T-helper 1 cell treated with Interleukin-12 subunit alpha and Interleukin-12 subunit beta and Interleukin-4 antibody, amounts not matched to agents 30 ng/mL and 1 ng/mL, for 36 hours (primary cell): Measurements from ENCODE around the gene MYRIP. TPM values are rescaled to one million over a fixed set of nuclear protein-coding genes. Genes with fewer than 3 reads are reported as not detected.
"Not testable (repeated sequence)": the region's sequence is repeated elsewhere in the genome, so short reads cannot be mapped to it uniquely, and the experiment has no call there.

Source experiments
- intact Hi-C: fragments of 100-400 bp; cut with micrococcal nuclease; formaldehyde crosslinking; loops from one replicate; pipeline ENCODE4 v1.15.1; 2024
- total RNA-seq: library from RNA; stranded (reverse); gene quantifications from 2 replicates; pipeline ENCODE4 v1.2.3, GENCODE V29; 2022

Gene MYRIP
- total RNA-seq, 1 donor from 2014 or later = not detected

DNA sequence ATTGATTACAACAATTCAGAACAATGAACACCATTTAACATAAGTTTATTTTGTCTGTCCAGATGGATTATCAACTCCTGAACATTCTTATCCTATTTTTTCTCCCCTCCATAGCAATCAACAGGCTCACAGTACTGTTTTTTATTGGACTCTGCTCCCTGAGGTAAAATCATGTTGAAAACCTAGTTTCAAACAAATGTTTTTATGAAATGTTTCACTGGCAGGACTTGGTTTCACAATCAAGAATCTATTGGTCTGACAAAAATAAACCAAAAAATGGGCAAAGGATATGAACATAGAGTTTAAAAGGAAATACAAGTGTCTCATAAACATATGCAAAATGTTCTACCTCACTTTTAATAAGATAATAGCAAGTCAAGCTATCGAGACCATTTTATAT, 2.6 kb upstream of the MYRIP start:
- intact Hi-C loops = no loop called here

DNA sequence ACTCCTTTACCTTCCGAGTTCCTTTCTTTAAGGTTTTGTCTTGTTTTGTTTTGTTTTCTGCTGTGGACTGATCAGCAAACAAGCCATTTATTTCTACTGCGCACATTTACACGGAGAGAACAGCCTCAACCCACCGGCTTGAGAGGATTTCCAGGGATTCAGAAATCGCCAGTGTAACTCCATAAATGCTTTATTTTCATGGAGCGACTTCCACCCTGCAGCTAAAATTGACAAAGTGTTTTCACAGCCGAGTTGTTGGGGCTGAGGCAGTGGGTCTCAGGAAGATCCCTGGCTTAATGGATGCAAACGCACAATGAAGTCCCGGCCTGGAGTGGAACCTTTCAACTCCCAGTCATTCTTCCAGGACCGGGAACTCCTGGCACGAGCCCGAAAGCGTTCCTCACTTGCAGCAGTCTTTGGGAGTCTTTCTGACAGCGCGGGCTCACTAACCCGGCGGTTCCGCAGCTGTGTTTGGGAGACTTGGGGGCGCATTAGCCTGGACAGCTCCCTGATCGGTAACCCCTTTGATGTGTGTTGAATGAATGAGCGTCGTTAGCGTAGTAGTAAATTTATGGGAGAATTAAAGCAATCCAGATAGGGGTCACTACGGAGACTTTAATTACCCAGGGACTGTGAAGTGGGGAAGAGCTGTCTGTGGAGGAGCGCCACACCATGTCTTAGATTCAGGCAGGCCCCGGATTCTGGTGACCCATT, 785 bp upstream of the MYRIP start:
- intact Hi-C loops = no loop called here

DNA sequence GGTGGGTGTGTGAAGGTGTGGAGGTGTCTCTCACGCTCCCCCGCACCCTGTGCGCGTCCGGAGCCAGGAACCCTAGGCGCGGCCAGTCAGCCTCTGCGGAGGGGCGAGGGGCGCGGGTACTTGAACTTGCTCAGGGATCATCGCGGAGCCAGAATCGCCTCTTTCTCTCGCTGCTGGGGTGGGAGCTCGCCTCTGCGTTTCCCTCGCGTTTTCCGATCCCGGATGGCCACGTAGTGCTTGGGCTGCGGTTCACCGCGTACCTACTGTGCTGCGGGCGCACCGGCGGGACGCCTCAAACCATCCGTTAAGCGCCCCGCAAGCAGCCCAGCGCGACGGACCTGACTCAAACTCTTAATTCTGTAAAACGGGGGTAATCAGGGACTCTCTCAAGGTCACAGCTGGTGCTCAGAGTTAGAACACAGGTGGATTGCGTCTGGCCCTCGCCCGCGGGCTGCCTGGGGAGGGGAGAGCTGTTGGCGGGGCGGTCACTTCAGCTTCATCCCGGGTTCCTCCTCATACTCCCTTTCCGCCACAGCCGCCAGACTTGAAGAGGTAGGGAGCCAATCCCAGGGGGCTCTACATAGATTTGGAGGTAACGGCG, 686 bp downstream of the MYRIP start:
- intact Hi-C loops = no loop called here

DNA sequence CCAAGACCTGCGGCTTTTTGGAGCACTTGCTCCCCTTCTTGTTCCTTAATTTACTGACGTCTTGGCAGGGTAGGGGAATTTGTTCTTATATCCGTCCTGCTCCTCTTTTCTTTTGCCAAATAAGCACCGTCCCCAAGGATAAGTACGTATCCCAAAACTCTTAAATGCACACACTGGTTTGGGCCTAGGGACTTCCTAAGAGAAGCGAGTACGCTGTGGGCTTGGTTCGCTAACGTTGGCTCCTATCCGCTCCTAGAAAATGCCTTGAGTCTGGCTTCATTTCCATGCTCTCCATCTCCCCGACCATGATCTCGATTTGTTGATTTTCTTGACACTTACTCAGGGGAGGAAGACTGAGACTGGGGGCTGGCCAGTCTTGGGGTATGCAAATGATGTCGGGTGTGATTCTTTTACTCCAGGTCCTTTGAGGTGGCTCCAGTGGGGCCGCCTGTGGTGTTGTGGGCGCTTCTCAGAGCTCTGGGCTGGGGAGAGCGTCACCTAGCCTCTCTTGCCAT, 1.3 kb downstream of the MYRIP start:
- intact Hi-C loops = no loop called here

DNA sequence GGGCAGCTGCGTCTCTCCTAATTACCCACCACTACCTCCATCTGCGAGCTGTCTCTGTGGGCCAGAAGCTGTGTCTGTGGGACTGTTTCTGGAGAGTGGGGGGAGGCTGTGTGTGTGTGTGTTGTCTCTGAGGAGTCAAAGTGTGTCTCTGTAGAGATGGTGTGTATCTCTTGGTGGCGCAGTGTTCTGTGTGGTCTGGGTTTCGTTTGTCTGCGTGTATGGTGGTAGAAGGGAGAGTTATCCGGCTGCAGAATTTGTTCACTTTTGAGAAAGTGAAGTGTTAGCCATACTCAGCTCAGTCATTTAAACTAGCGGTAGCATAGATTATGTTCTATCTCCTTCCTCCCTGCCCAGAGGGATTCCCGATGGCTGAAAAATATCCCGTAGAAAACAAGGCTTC, 2.2 kb downstream of the MYRIP start:
- intact Hi-C loops = no loop called here

DNA sequence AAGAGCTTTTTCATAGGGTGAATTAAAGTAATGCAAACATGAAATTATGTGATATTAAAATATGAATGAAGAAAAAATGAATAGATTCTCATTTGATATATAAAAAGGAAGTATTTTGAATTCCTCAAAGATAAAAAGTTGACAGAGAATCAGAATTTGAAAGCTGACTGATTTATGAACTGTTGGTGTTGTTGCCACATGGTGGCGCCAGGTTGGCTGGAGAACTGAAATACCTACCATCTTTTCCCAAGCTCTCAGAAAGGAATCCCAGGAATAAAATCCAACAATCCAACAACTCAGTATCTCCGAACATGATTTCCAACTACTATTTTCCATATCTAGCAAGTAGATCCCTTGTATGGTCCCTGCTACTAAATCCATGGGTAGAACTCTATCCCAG, 3.1 kb downstream of the MYRIP start:
- intact Hi-C loops = no loop called here

DNA sequence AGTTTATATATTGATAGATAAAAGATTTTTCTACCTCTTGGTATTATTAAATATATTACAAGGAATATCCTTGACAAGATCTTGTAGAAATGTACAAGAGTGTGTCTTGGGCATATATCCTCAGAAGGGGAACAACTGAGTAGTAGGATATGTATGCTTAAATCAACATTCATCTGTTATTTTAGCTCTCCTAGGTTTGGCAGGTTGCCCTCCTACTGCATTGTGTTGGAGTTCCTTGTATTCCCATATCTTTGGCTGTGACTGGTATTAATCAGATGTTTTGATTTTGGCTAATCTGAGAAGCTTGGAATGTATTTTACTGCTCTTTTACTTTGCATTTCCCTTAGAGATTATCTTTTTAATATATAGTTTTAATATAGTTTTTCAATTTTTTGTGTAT, 4.6 kb downstream of the MYRIP start:
- intact Hi-C loops = no loop called here

DNA sequence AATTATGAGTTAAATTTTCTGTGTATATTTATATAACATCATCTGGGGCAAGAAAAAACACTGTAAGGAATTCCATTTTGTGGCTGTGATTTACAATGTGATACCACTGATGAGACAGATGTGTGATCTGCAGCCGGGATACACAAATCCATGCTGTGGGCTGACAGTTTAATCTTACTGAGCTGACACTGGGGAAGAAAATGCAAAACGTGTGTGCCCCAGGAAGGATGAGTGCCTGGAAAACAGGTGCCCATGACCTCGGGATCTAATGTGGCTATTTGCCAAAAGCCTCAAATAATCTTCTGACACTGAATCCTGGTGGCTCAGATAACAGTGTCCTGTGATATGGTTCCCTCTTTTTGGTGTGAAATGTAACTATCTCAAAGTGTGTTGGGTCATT, 10.5 kb downstream of the MYRIP start:
- intact Hi-C loops = no loop called here

DNA sequence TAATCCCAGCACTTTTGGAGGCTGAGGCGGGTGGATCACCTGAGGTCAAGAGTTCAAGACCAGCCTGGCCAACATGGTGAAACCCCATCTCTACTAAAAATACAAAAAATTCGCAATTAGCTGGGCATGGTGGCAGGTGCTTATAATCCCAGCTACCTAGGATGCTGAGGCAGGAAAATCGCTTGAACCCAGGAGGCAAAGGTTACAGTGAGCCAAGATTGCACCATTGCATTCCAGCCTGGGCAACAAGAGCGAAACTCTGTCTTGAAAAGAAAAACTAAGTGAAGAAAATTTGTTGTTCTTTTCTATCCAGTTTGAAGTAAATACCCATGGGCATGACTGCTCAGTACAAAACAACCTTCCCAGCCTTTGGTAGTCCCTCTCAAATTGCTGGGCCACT, 24.4 kb downstream of the MYRIP start:
- intact Hi-C loops = not testable (repeated sequence)

DNA sequence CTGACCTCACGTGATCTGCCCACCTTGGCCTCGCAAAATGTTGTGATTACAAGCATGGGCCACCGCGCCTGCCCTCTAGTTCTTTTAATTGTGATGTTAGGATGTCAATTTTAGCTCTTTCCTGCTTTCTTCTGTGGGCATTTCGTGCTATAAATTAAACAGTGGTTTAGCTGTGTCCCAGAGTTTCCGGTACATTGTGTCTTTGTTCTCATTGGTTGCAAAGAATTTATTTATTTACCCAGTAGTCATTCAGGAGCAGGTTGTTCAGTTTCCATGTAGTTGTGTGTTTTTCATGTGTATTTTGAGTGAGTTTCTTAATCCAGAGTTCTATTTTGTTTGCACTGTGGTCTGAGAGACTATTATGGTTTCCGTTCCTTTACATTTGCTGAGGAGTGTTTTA, 30.1 kb downstream of the MYRIP start:
- intact Hi-C loops = no loop called here

DNA sequence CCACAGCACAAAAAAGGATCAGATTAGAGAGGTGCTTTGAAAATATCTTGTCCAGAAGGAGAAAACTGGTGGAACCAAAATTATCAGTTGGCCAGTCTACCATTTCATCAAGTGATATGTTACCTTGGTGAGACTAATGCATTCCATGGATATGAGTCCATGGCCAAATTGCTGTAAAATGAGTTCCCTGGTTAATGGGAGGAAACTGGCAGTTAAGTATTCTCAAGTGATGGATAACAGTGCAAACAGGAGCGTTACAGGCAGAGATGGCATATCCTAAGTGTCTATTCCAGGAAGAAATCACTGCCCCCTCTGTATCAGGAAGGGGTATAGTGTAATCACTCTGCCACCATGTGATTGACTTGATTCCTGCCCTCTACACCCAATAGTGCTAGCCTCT, 34.0 kb downstream of the MYRIP start:
- intact Hi-C loops = no loop called here

DNA sequence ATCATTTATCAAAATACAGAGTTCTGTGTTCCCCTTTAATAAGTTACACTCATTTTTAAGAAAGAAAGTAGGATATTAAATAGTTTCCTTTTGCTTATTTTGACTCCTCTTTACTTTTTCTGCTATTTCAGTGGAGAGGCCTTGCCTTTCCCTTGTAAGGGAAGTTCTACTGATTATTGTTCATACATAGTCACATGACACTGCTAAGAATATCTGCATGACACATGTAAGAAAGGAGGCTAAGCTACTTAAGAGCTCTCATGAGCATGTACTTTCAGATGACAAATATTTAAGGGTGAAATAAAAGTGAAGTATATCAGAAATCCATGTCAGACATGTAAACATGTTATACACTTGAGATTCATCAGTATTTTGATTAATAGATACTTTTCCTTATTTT, 39.0 kb downstream of the MYRIP start:
- intact Hi-C loops = no loop called here

DNA sequence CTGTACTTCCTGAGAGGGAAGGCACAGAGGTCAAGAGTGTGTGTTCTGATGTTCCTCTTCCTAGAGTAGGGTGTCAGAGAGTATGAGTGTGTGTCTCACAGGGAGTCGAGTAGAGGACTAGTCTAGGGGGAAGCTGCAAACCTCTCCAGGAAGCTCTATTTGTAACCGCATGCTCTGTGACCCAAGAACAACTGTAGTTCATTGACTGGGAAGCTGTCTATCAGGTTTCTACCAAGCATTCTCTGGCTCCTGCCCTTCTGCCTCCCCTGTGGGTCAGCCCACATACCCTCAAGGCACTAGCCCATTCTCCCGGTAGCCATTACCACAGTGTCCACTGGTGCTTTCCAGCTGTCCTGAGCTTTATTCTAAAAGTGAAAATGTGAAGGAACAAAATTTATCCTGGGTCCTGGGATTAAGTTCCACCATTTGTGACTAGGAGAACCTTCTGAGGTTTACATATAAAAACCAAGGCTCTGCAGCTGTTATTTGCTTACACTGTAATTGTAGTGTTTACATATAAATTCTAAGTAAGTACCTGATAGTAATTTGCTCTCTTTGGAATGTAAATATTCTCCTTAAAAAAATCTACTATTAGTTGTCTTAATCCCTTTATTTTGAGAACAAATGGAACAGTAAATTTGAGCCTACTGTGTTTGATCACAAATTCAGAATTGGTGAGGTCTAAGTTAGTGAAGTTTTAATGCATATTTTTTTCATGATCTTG, 40.7 kb downstream of the MYRIP start:
- intact Hi-C loops = no loop called here

DNA sequence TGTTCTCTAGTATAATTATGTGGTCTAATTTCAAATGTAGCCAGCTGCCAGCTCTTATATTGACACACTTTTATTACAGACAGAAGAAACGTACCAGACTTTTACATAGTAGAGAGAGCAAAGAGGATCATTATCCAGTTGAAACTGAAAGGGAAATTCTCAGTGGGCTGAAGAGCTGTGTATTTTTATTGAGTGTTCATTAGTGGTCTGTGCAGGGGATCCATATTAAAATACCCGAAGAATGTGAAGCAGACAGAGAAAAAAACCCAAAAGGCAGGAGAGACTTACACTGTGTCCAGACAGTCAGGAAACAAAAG, 41.3 kb downstream of the MYRIP start:
- intact Hi-C loops = no loop called here

DNA sequence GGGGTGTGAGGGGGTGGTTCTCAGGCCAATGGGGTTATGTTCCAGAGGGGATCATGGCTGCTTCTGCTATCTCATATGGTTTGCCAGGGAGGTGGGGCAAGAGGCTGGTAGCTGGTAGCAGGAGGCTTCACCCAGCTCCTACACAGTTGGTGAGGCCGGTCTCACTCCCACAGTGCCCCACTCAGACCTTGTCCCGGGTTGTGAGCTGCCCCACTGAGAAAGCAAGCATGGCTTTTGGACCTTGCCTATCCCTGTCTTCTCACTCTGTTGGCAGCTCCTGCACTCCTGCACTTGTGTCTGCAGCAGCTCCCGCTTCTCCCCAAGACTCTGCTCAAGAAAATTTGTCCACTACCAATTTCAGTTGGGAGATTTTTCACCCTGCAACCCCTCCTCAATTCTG, 46.1 kb downstream of the MYRIP start:
- intact Hi-C loops = no loop called here

DNA sequence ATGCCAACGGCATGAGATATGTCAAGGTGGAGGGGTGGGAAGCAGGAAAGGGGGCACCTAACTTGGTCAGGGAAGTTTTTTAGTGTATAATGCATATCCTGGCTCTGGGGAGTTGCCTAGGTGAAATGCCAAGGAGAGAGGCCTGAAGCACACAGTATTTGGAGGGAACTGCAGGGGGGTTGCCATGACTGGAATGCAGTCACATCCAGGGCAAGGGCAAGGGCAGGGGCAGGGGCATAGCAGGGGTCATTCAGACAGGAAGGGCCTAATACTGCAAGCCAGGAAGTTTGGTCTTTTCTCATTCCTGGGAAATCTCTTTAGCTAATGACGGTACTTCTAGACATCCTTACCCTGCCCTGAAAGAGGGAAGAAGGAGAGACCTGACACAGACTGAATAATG, 60.5 kb downstream of the MYRIP start:
- intact Hi-C loops = no loop called here

DNA sequence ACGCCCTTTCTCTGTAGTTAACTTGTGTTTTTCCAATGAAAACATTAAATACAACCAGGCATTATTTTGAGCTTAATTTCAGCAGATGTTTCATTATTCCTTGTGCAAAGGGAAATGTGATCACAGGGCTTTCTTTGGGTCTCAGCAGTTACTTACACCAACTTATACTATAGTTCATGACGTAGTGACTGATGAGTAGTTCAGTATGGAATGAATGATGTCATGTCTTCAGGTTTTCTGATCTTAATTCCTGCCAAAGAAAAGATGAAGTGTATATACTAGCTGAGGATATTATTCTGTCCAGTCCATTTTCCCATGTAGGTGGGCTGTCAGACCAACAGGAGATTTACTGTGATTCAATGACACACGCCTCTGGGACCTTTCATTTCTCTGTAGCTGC, 61.3 kb downstream of the MYRIP start:
- intact Hi-C loops = no loop called here

DNA sequence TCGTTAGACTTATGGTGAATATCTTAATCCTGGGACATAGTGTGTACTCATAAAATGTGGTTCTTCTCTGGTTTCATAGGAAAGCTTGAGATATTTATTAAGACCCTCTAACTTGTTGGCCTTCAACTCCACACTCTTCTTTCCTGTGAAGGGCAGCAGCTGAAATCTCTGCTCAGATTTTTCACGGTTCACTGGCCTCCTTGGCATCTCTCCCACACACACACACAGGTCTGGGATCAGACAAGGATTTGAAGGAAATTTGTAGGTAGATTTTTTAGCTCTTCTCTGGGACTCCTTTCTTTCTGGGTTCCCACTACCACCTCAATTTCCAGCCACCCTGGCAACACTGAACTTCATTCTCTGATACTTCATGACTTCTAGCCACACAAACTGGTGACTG, 70.2 kb downstream of the MYRIP start:
- intact Hi-C loops = no loop called here

DNA sequence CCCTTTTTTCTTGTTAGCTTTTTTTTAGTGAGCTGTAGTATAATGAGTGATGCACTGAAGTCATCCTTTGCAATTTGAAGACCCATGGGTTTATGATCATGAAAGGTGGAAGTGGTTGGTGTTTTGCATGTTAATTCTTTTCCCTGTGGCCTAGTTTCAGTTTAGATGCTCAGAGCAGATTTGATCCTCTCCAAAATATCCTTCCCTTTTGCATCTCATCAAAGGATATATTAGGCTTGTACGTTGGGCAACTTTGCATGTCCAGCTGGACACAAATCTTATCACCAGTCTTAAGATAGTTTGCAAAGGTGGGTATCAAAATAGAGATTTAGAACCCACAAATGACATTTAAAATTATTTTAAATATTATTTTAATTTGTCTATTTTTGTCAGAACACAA, 72.7 kb downstream of the MYRIP start:
- intact Hi-C loops = no loop called here

DNA sequence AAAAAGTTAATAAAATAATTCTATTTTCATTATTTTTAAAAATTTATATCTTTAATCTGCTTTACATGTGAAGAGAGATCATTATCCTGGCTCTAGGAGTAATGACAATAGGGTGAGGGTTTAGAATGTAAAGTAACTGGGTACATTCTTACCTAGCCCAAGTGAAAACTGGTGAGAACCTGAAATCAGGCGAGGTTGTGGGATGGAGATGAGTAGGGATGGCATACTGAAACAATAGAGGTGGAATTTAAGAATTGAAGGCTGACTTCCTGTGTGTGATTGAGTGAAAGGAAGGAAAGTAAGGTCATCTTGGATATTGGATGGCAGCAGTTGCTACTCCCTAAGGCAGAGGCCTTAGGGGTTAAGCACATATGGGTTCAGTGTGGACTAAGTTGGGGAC, 82.7 kb downstream of the MYRIP start:
- intact Hi-C loops = no loop called here

DNA sequence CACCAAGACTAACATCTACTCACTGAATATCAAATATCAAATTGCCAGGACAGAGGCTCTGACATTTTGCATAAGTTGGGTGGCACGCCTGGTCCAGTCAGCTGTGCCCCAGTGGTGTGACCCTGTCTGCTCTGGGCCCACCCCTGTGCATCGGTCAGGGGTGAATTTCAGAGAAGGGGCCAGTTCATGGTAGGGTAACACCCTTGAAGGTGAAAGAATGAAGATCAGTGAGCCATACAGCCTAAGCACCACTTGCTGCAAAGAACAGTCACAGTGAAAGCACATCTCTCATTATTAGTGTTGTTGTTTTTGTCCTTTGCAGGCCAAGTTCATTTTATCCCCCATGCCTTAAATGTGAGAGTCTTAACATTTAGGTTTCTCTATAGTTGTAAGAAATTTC, 86.8 kb downstream of the MYRIP start:
- intact Hi-C loops = no loop called here

DNA sequence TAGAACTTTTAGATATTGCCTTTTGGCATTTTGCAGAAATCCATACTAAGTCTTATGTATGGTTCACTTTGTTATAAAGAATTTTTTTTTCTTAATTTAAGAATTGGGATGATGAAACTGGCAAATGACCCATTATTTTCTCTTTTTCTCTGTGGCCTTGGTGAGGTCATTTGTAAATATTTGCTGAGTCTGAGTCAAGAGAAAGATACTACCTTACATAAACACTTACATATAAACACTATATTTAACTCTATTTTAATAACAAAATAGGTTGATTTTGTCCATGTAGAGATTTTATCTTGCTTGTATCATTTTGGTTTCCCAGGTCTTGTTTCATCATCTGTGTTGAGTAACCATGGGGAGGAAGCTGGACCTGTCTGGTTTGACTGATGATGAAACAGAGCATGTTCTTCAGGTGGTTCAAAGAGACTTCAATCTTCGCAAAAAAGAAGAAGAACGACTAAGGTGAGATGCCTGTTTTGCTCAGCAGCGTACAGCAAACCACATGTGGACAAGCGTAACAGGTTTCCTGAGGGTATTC, 91.1 kb downstream of the MYRIP start:
- intact Hi-C loops = no loop called here

DNA sequence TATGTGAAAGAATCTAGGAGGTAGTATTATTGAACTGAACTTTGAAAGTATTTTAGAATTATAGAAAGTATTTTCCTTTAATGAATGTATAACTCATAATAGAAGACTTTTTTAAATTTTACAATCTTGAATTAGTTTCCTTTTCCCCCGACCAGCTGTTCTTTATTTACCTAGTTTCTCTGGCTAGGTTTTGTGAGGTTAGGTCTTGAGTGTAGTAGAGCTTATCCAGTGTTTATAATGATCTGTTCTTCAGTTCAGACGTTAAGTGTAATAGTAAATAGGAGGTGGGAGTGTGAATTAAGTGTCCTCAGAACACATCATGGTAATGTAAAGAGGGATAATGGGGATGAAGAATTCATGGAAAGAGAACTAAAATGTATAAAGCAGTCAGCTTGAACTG, 93.8 kb downstream of the MYRIP start:
- intact Hi-C loops = no loop called here
